GM12878 (cell line): ENCODE measurements around the gene TPM4. TPM values are rescaled to one million over a fixed set of nuclear protein-coding genes. Genes with fewer than 3 reads are reported as not detected.
A peak's percentile ranks its signal among the peaks of the same experiment; 100 is the strongest.

ENCODE experiments used
- ATAC-seq: fragments of 200-7000 bp; cut with Tn5 transposase; 3 replicates; pipeline ENCODE4 v1.9.1; 2020; ENCODE audit warnings: mild to moderate bottlenecking, moderate library complexity
- BruUV-seq: library from RNA; stranded (reverse); fragments of 400-500 nt; replicated peaks from 2 replicates; lab custom pipeline; 2021; lab: Mats Ljungman, UMichigan
- CTCF ChIA-PET: fragments of 300-600 bp; sonication (Branson Sonifier 250); formaldehyde crosslinking; extraction: SDS; loops from one replicate; lab custom pipeline; 2021; ENCODE audit warnings: inconsistent platforms; lab: Yijun Ruan, JAX
- POLR2A ChIA-PET: fragments of 350-600 bp; formaldehyde crosslinking; extraction: SDS; loops from one replicate; lab custom pipeline; 2021; ENCODE audit warnings: inconsistent platforms; lab: Charles Lee
- RAD21 ChIA-PET: fragments of 300-600 bp; sonication (Branson Sonifier 250); formaldehyde crosslinking; loops from one replicate; lab custom pipeline; 2023; ENCODE audit warnings: antibody characterized with exemption; ENCODE audit not compliant: unreplicated experiment; lab: Charles Lee
- SMC1A ChIA-PET: fragments of 300-600 bp; sonication (Branson Sonifier 250); formaldehyde crosslinking; loops from one replicate; lab custom pipeline; 2023; ENCODE audit not compliant: unreplicated experiment, uncharacterized antibody; lab: Charles Lee
- DNase-seq: peaks from one replicate; pipeline ENCODE4 v3.0.0-alpha.2; 2011; ENCODE audit warnings: low read depth, low spot score
- FAIRE-seq: peaks from 3 replicates; lab custom pipeline; 2011; peaks lifted over from hg19 to GRCh38; lab: Jason Lieb, UNC
- H2AFZ ChIP-seq: 2 replicates; pipeline ENCODE4 v1.6.0; 2011; ENCODE audit warnings: low read depth, low read length, control low read depth; ENCODE audit not compliant: control insufficient read depth
- H3K27ac ChIP-seq: 2 replicates; pipeline ENCODE4 v1.5.1; 2011; ENCODE audit warnings: control low read depth; ENCODE audit not compliant: control insufficient read depth, insufficient read depth
- H3K27me3 ChIP-seq, 2 experiments: replicated peaks in 1 of 2; 2 replicates each; pipeline versions ENCODE4 v1.6.0 to v1.6.1; 2011; ENCODE audit warnings: low read length in 1 of 2; ENCODE audit not compliant: control insufficient read depth in 2 of 2, insufficient read depth in 2 of 2
- H3K36me3 ChIP-seq, 2 experiments: 2 replicates each; pipeline ENCODE4 v1.5.1; 2011; ENCODE audit warnings: low read length in 1 of 2; ENCODE audit not compliant: control insufficient read depth in 2 of 2, insufficient read depth in 2 of 2
- H3K4me1 ChIP-seq: 2 replicates; pipeline ENCODE4 v1.6.1; 2011; ENCODE audit warnings: mild to moderate bottlenecking, low read length, moderate library complexity, mixed read lengths; ENCODE audit not compliant: control insufficient read depth, insufficient read depth
- H3K4me2 ChIP-seq: 2 replicates; pipeline ENCODE4 v1.6.0; 2011; ENCODE audit warnings: control low read depth; ENCODE audit not compliant: control insufficient read depth, insufficient read depth
- H3K4me3 ChIP-seq: fragments of 200-600 bp; sonication (generic); 2 replicates; pipeline ENCODE4 v1.5.1; 2016
- H3K79me2 ChIP-seq: 2 replicates; pipeline ENCODE4 v1.6.0; 2011; ENCODE audit warnings: low read length; ENCODE audit not compliant: control insufficient read depth, insufficient read depth
- H3K9ac ChIP-seq: 2 replicates; pipeline ENCODE4 v1.8.0; 2011; ENCODE audit warnings: low read length, control low read depth, mixed read lengths; ENCODE audit not compliant: control insufficient read depth, insufficient read depth
- H3K9me3 ChIP-seq: replicated peaks from 3 replicates; pipeline ENCODE4 v1.5.1; 2011; ENCODE audit warnings: mild to moderate bottlenecking, low read length; ENCODE audit not compliant: control insufficient read depth, insufficient read depth
- H4K20me1 ChIP-seq: 2 replicates; pipeline ENCODE4 v1.6.0; 2011; ENCODE audit not compliant: control insufficient read depth, insufficient read depth
- CREM ChIP-seq: IDR thresholded peaks from 2 replicates; pipeline ENCODE4 v1.6.1; 2014; ENCODE audit warnings: antibody characterized with exemption, low read depth
- ELK1 ChIP-seq: IDR thresholded peaks from 2 replicates; pipeline ENCODE4 v1.6.1; 2012; ENCODE audit warnings: low read depth, low read length, improper control_type of control experiment
- ETV6 ChIP-seq, 2 experiments: fragments of 450-650 bp in 1 of 2; IDR thresholded peaks in 1 of 2; conservative IDR thresholded peaks in 1 of 2; 2 replicates each; pipeline ENCODE4 v1.6.1; 2014; ENCODE audit warnings: antibody characterized with exemption in 1 of 2, borderline replicate concordance in 1 of 2, low read depth in 1 of 2, mild to moderate bottlenecking in 1 of 2, moderate library complexity in 1 of 2
- EZH2 ChIP-seq: IDR thresholded peaks from 2 replicates; pipeline ENCODE4 v1.6.1; 2012; ENCODE audit warnings: low read depth, mild to moderate bottlenecking, control low read depth, inconsistent platforms, low read length, borderline replicate concordance; ENCODE audit not compliant: control insufficient read depth
- NFYB ChIP-seq: IDR thresholded peaks from 2 replicates; pipeline ENCODE4 v1.6.1; 2011; ENCODE audit warnings: low read depth, mild to moderate bottlenecking, low read length, improper control_type of control experiment, moderate library complexity; ENCODE audit not compliant: insufficient read depth
- PKNOX1 ChIP-seq: fragments of 450-650 bp; IDR thresholded peaks from 2 replicates; pipeline ENCODE4 v1.6.1; 2016; ENCODE audit warnings: mild to moderate bottlenecking
- RAD21 ChIP-seq: IDR thresholded peaks from 2 replicates; pipeline ENCODE4 v1.6.1; 2011; ENCODE audit warnings: mild to moderate bottlenecking, low read depth, low read length, moderate library complexity; ENCODE audit not compliant: insufficient read depth
- REST ChIP-seq: IDR thresholded peaks from 2 replicates; pipeline ENCODE4 v1.6.1; 2012; ENCODE audit warnings: mild to moderate bottlenecking, low read depth, low read length
- SP1 ChIP-seq: IDR thresholded peaks from one replicate; pipeline ENCODE4 v1.6.1; 2011; ENCODE audit warnings: low read depth, low read length
- SPI1 ChIP-seq: IDR thresholded peaks from 2 replicates; pipeline ENCODE4 v1.6.1; 2011; ENCODE audit warnings: low read depth, mild to moderate bottlenecking, low read length, moderate library complexity, borderline replicate concordance; ENCODE audit not compliant: insufficient read depth
- ZBTB4 ChIP-seq: fragments of 450-650 bp; formaldehyde crosslinking; IDR thresholded peaks from 2 replicates; pipeline ENCODE4 v1.4.0; 2022; ENCODE audit warnings: mild to moderate bottlenecking, moderate library complexity
- WGBS: methylation state at CpG from one replicate; pipeline ENCODE4 v1.1.6; 2016; ENCODE audit warnings: low lambda C conversion rate; ENCODE audit not compliant: insufficient replicate concordance, insufficient coverage; ENCODE audit errors: missing lambda C conversion rate; 5-methylcytosine and 5-hydroxymethylcytosine counted together
- in situ Hi-C: fragments of 300-500 bp; cut with MboI; formaldehyde crosslinking; loops from 9 replicates; pipeline ENCODE4 v1.14.3; 2018; ENCODE audit warnings: mixed read lengths
- intact Hi-C: fragments of 100-400 bp; cut with micrococcal nuclease; formaldehyde crosslinking; loops from one replicate; pipeline ENCODE4 v1.14.2; 2022; ENCODE audit not compliant: unreplicated experiment
- polyA plus RNA-seq, 11 experiments: library from polyadenylated mRNA; depleted of rRNA in 4 of 11; unstranded in 6 of 11; stranded (reverse) in 5 of 11; fragments of >200 nt; fragmentation: Nextera tagmentation in 4 of 11; fragmentation: Illumina TruSeq in 1 of 11; extraction: Ambion mirVana in 4 of 11; extraction: Trizol in 1 of 11; gene quantifications; 1 replicate in 1 of 11; 2 replicates in 10 of 11; pipeline versions ENCODE4 v1.2.1 to v1.2.3, GENCODE V29; 2011 to 2016; ENCODE audit warnings: inconsistent platforms in 2 of 11, missing spikeins in 2 of 11, low read depth in 1 of 11
- total RNA-seq, 4 experiments: library from RNA; depleted of rRNA in 3 of 4; stranded (reverse); fragments of >200 nt in 3 of 4; fragmentation: Illumina TruSeq in 1 of 4; extraction: Trizol in 1 of 4; gene quantifications; 2 replicates each; pipeline versions ENCODE4 v1.2.1 to v1.2.3, GENCODE V29; 2013 to 2021

TPM4 gene
- total and polyA plus RNA-seq, 10 of the 15 experiments (the other 5 are each of a cell fraction or from before 2014, with no cell fraction given): 183 to 620 (median 407) TPM

GRCh38 chr19:16048583-16048982 lies 27.7 kb upstream of the TPM4 start (continued):
- no peak for TF ChIP-seq ZBTB4 (CRISPR knock-in tag)
- TF ChIP-seq CREM: no peak
- TF ChIP-seq SPI1: no peak
- no peak for TF ChIP-seq ELK1

GRCh38 chr19:16051254-16052025 lies 24.9 kb upstream of the TPM4 start:
- POLR2A ChIA-PET: no interaction called here
- FAIRE-seq: no peak
- no peak overlapping the region for H3K9ac ChIP-seq
- ATAC-seq: peak; percentile 82
- intact Hi-C loops (no loop called here), in situ Hi-C loops (no loop called here)
- H3K4me1 ChIP-seq: no peaks in the 10 kb centered on the region
- no peak overlapping the region for H2AFZ ChIP-seq
- 33% methylated on average over 11 of the region's 11 CpGs for WGBS
- no peak for DNase-seq
- no peaks in the 10 kb centered on the region for H4K20me1 ChIP-seq
- H3K9me3 ChIP-seq: no peaks in the 10 kb centered on the region; the same call in 2 of the 3 replicates
- H3K27ac ChIP-seq: no peak overlapping the region
- H3K27me3 ChIP-seq: no peaks in the 10 kb centered on the region
- BruUV-seq: no TSS peak
- H3K79me2 ChIP-seq: no peaks in the 10 kb centered on the region
- SMC1A ChIA-PET: no interaction called here
- RAD21 ChIA-PET: interaction anchor here (0.6 to 0.8 kb wide), 2 partner anchors 9 to 422 kb away, joined by 3 read pairs; no protein-coding TSS in a partner anchor
- H3K4me3 ChIP-seq: no peak overlapping the region
- H3K36me3 ChIP-seq: no peaks in the 10 kb centered on the region
- H3K4me2 ChIP-seq: no peak overlapping the region
- CTCF ChIA-PET: interaction anchor here (0.7 to 4.1 kb wide), 3 partner anchors 10 to 1480 kb away, joined by 3 to 13 read pairs (median 6); partner anchors contain the start of gene FAM32A
- peak; percentile 83 for TF ChIP-seq NFYB
- peak; percentile 78 for TF ChIP-seq SP1
- TF ChIP-seq EZH2: no peak
- 0 out of 2 replicates have a peak, but pooled peaks have one; percentile 20 for TF ChIP-seq RAD21
- TF ChIP-seq ETV6 (conservative IDR thresholded peaks at IDR 0.05 in 1 of 2, IDR thresholded peaks at IDR 0.05 in 1 of 2; ENCODE audit: borderline replicate concordance in 1 of 2, low read depth in 1 of 2): no peak
- TF ChIP-seq REST: peak; percentile 66; the same call in 1 of the 2 replicates
- peak; percentile 60; the same call in 1 of the 2 replicates for TF ChIP-seq PKNOX1
